ENCODE results near the gene FOXP4. TPM values are rescaled to one million over a fixed set of nuclear protein-coding genes. Genes with fewer than 3 reads are reported as not detected.

Gene FOXP4
- total and polyA plus RNA-seq, 2 of the 13 experiments (the other 11 are each of a cell fraction or from before 2014, with no cell fraction given): 11.0 to 12.4 TPM

GRCh38 chr6:41548098-41548840, 2.1 kb downstream of the FOXP4 start (continued):
- TF ChIP-seq ATF6 (CRISPR knock-in tag; conservative IDR thresholded peaks at IDR 0.05) (no peak), IKZF1 (IDR thresholded peaks at IDR 0.05) (no peak), ZNF20 (CRISPR knock-in tag; IDR thresholded peaks at IDR 0.05) (no peak), ZC3H13 (CRISPR knock-in tag; IDR thresholded peaks at IDR 0.05) (peak; percentile 69; the same call in 1 of the 2 replicates), KDM2A (CRISPR knock-in tag; IDR thresholded peaks at IDR 0.05; ENCODE audit: borderline replicate concordance, low read depth) (peak; percentile 34; the same call in 1 of the 2 replicates), ZMAT3 (CRISPR knock-in tag; conservative IDR thresholded peaks at IDR 0.05) (0 out of 2 replicates have a peak, but pooled peaks have one; percentile 13), ZNF883 (CRISPR knock-in tag; IDR thresholded peaks at IDR 0.05; ENCODE audit: not compliant biosample characterization) (no peak), BCL6 (CRISPR knock-in tag; IDR thresholded peaks at IDR 0.05) (no peak), ZNF564 (CRISPR knock-in tag; IDR thresholded peaks at IDR 0.05) (0 out of 2 replicates have a peak, but pooled peaks have one; percentile 61), YY1 (IDR thresholded peaks at IDR 0.05; ENCODE audit: insufficient read depth, insufficient replicate concordance, low read depth, low read length) (peak; percentile 53), MTERF4 (CRISPR knock-in tag; IDR thresholded peaks at IDR 0.05) (no peak), ZNF687 (CRISPR knock-in tag; IDR thresholded peaks at IDR 0.05) (peak; percentile 72), ZKSCAN8 (CRISPR knock-in tag; IDR thresholded peaks at IDR 0.05; ENCODE audit: borderline replicate concordance) (no peak), ZNF710 (CRISPR knock-in tag; IDR thresholded peaks at IDR 0.05; ENCODE audit: borderline replicate concordance) (peak; percentile 25; the same call in 1 of the 2 replicates), SRSF1 (optimal IDR thresholded peaks at IDR 0.05; ENCODE audit: low read depth, low read length) (peak; percentile 95), ZNF570 (CRISPR knock-in tag; IDR thresholded peaks at IDR 0.05; ENCODE audit: borderline replicate concordance) (no peak), NFKB2 (CRISPR knock-in tag; IDR thresholded peaks at IDR 0.05; ENCODE audit: borderline replicate concordance) (0 out of 2 replicates have a peak, but pooled peaks have one; percentile 19), SOX6 (IDR thresholded peaks at IDR 0.05) (no peak), SOX6 (CRISPR knock-in tag; IDR thresholded peaks at IDR 0.05) (peak; percentile 30), CHCHD3 (CRISPR knock-in tag; IDR thresholded peaks at IDR 0.05) (no peak), PITX1 (CRISPR knock-in tag; IDR thresholded peaks at IDR 0.05) (no peak)

Measured in HepG2 (cell line).